Common myeloid progenitor, CD34-positive (primary cell): Measurements from ENCODE around the gene ATP11C.

Experiments
- CTCF ChIA-PET: fragments of 350-600 bp; sonication (Branson Sonifier 250); formaldehyde crosslinking; loops from one replicate; lab custom pipeline; 2021; ENCODE audit warnings: antibody characterized with exemption; lab: Charles Lee
- POLR2A ChIA-PET: fragments of 350-600 bp; sonication (Branson Sonifier 250); formaldehyde crosslinking; loops from one replicate; lab custom pipeline; 2021; ENCODE audit warnings: antibody characterized with exemption; lab: Charles Lee
- DNase-seq, 3 donors: peaks; one replicate each; pipeline versions ENCODE4 v3.0.0 to v3.0.0-alpha.2; 2013
- H3K27ac ChIP-seq, 2 experiments: 1 replicate in 1 of 2; 2 replicates in 1 of 2; pipeline ENCODE4 v1.7.0; 2013; ENCODE audit warnings: inconsistent platforms in 2 of 2, low read length in 2 of 2, mild to moderate bottlenecking in 2 of 2, low read depth in 1 of 2, moderate library complexity in 1 of 2; ENCODE audit not compliant: severe bottlenecking in 2 of 2, insufficient read depth in 1 of 2, poor library complexity in 1 of 2
- H3K27me3 ChIP-seq, 5 experiments: replicated peaks in 2 of 5; 1 replicate in 3 of 5; 2 replicates in 2 of 5; pipeline versions ENCODE4 v1.6.1 to v1.7.0; 2013; ENCODE audit warnings: low read length in 4 of 5, mild to moderate bottlenecking in 2 of 5, moderate library complexity in 2 of 5, inconsistent platforms in 1 of 5; ENCODE audit not compliant: insufficient read depth in 5 of 5, control insufficient read depth in 4 of 5
- H3K36me3 ChIP-seq, 4 experiments: 1 replicate in 2 of 4; 2 replicates in 2 of 4; pipeline versions ENCODE4 v1.6.1 to v1.7.0; 2013; ENCODE audit warnings: low read length in 3 of 4, control low read depth in 1 of 4, mild to moderate bottlenecking in 1 of 4; ENCODE audit not compliant: control insufficient read depth in 4 of 4, insufficient read depth in 4 of 4
- H3K4me1 ChIP-seq, 4 experiments: 1 replicate in 3 of 4; 2 replicates in 1 of 4; pipeline versions ENCODE4 v1.6.1 to v1.7.1; 2013; ENCODE audit warnings: low read length in 3 of 4, mild to moderate bottlenecking in 3 of 4, control low read depth in 1 of 4, inconsistent platforms in 1 of 4, moderate library complexity in 1 of 4; ENCODE audit not compliant: control insufficient read depth in 4 of 4, insufficient read depth in 4 of 4; ENCODE audit errors: control extremely low read depth in 1 of 4
- H3K4me3 ChIP-seq, 7 experiments: 1 replicate in 4 of 7; 2 replicates in 3 of 7; pipeline versions ENCODE4 v1.5.1 to v1.7.0; 2013; ENCODE audit warnings: mild to moderate bottlenecking in 7 of 7, low read length in 6 of 7, moderate library complexity in 6 of 7, inconsistent platforms in 2 of 7, low read depth in 2 of 7, control low read depth in 1 of 7; ENCODE audit not compliant: insufficient read depth in 4 of 7, control insufficient read depth in 1 of 7; ENCODE audit errors: extremely low read depth in 1 of 7
- H3K9me3 ChIP-seq, 5 experiments: 1 replicate in 4 of 5; 2 replicates in 1 of 5; pipeline versions ENCODE4 v1.6.1 to v1.7.1; 2013; ENCODE audit warnings: low read length in 4 of 5, mild to moderate bottlenecking in 2 of 5, inconsistent platforms in 1 of 5, low read depth in 1 of 5, moderate library complexity in 1 of 5; ENCODE audit not compliant: control insufficient read depth in 4 of 5, insufficient read depth in 2 of 5; ENCODE audit errors: control extremely low read depth in 1 of 5
- WGBS: methylation state at CpG from one replicate; pipeline ENCODE4 v1.1.5; 2013; ENCODE audit not compliant: insufficient coverage; 5-methylcytosine and 5-hydroxymethylcytosine counted together

Gene ATP11C

GRCh38 chrX:139758250-139758649 is 174.6 kb downstream of the ATP11C start:
- peaks cover 2 to 14% (median 7%) of the 10 kb centered on the region in 4 experiments for H3K36me3 ChIP-seq
- no peaks in the 10 kb centered on the region for H3K4me1 ChIP-seq
- H3K4me3 ChIP-seq, result no peak overlapping the region
- no peak overlapping the region for H3K27ac ChIP-seq
- H3K9me3 ChIP-seq, result peaks cover 0 to 7% (median 3%) of the 10 kb centered on the region in 5 experiments
- WGBS, result no CpG with 5 or more reads among the region's 4 CpGs
- no peak for DNase-seq
- POLR2A ChIA-PET, result no interaction called here
- CTCF ChIA-PET, result interaction anchor here (0.5 to 0.7 kb wide), 2 partner anchors 20 to 310 kb away, joined by 3 to 4 read pairs; no protein-coding TSS in a partner anchor
- H3K27me3 ChIP-seq, result no peaks in the 10 kb centered on the region

DNA sequence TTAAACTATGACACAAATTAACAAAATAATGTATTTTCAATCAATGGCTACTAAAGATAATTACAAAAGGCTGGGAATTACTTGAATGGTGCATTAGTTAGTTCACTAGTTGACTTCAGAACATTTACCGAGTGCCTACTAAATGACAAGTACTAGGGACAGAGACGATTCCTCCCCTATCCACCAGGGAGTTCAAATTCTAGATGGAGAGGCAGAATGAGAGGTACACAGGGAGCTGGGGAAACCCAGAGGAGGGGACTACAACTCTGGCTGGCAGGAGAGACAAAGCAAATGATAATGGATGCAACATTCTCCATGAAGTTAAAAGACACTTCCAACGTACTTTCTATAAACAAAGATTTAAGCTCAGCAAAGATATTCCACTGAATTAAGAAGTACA is 181.8 kb downstream of the ATP11C start:
- no peak overlapping the region for H3K4me3 ChIP-seq
- ChIA-PET CTCF (no interaction called here), POLR2A (no interaction called here)
- H3K9me3 ChIP-seq, result peaks cover 0 to 7% (median 3%) of the 10 kb centered on the region in 5 experiments
- no peak overlapping the region for H3K27ac ChIP-seq
- no peak for DNase-seq
- WGBS, result no CpG with 5 or more reads among the region's 3 CpGs
- no peaks in the 10 kb centered on the region for H3K4me1 ChIP-seq
- H3K27me3 ChIP-seq, result no peaks in the 10 kb centered on the region
- peaks cover 5 to 19% (median 7%) of the 10 kb centered on the region in 4 experiments for H3K36me3 ChIP-seq

- Histone ChIP-seq H3K9me3 (peaks cover 0 to 7% (median 3%) of the 10 kb centered on the region in 5 experiments), H3K36me3 (peaks cover 5 to 13% (median 5%) of the 10 kb centered on the region in 4 experiments), H3K27me3 (no peaks in the 10 kb centered on the region), H3K4me3 (no peak overlapping the region), H3K4me1 (no peaks in the 10 kb centered on the region), H3K27ac (no peak overlapping the region)
- POLR2A ChIA-PET, result no interaction called here
- no peak for DNase-seq
- CTCF ChIA-PET, result no interaction called here
These were observed 182.5 kb downstream of the ATP11C start for GRCh38 chrX:139750390-139750789.

- H3K36me3 ChIP-seq, result peaks cover 0 to 22% (median 3%) of the 10 kb centered on the region in 4 experiments
These were observed 193.7 kb downstream of the ATP11C start for GRCh38 chrX:139739138-139739537.

DNA sequence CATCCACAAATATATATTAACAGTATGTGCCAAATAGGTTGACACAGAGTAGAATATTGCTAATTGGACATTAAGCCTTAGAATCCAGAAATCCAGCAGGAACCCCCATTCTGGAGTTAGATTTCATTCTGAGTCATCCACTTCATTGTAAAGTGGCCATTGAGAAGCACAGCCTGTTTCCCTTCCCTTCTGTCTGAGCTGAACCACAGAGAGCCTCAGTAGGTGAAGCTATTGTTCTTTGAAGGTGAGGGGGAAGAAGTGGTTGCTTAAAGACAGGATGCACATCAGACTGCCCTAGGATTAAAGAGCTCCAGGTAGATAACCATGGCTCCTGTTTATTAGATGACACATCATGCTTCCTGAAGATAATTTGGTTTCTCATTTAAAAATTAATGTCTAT is 194.3 kb downstream of the ATP11C start:
- Histone ChIP-seq H3K36me3 (peaks cover 0 to 21% (median 2%) of the 10 kb centered on the region in 4 experiments), H3K4me1 (no peaks in the 10 kb centered on the region), H3K4me3 (no peak overlapping the region), H3K27me3 (no peaks in the 10 kb centered on the region), H3K27ac (no peak overlapping the region), H3K9me3 (no peaks in the 10 kb centered on the region)
- CTCF ChIA-PET, result interaction anchor here (0.6 to 1.3 kb wide), 2 partner anchors 20 to 37 kb away, joined by 3 read pairs; no protein-coding TSS in a partner anchor
- POLR2A ChIA-PET, result no interaction called here
- DNase-seq, result no peak

More at GRCh38 chrX:139739138-139739537, 193.7 kb downstream of the ATP11C start:
- Histone ChIP-seq H3K27ac (no peak overlapping the region), H3K27me3 (no peaks in the 10 kb centered on the region), H3K4me3 (no peak overlapping the region), H3K9me3 (no peaks in the 10 kb centered on the region), H3K4me1 (no peaks in the 10 kb centered on the region)
- ChIA-PET POLR2A (no interaction called here), CTCF (interaction anchor here (0.6 to 1.3 kb wide), 2 partner anchors 19 to 37 kb away, joined by 3 read pairs; no protein-coding TSS in a partner anchor)
- no peak for DNase-seq
- WGBS, result no CpG with 5 or more reads among the region's 2 CpGs

GRCh38 chrX:139736151-139736550 is 196.7 kb downstream of the ATP11C start:
- WGBS, result no CpG with 5 or more reads among the region's 1 CpG
- POLR2A ChIA-PET, result no interaction called here
- no peaks in the 10 kb centered on the region for H3K4me1 ChIP-seq
- H3K36me3 ChIP-seq, result peaks cover 0 to 22% (median 2%) of the 10 kb centered on the region in 4 experiments
- H3K27ac ChIP-seq, result no peak overlapping the region
- DNase-seq, result no peak
- H3K9me3 ChIP-seq, result no peaks in the 10 kb centered on the region
- CTCF ChIA-PET, result no interaction called here
- H3K27me3 ChIP-seq, result no peaks in the 10 kb centered on the region
- no peak overlapping the region for H3K4me3 ChIP-seq

GRCh38 chrX:139734996-139735395 is 197.9 kb downstream of the ATP11C start:
- H3K4me3 ChIP-seq, result no peak overlapping the region
- DNase-seq, result no peak
- CTCF ChIA-PET, result no interaction called here

More at GRCh38 chrX:139734996-139735395, 197.9 kb downstream of the ATP11C start:
- 92% methylated on average over 1 of the region's 1 CpG for WGBS
- Histone ChIP-seq H3K27me3 (no peaks in the 10 kb centered on the region), H3K9me3 (no peaks in the 10 kb centered on the region), H3K27ac (no peak overlapping the region), H3K36me3 (peaks cover 0 to 26% (median 3%) of the 10 kb centered on the region in 4 experiments), H3K4me1 (no peaks in the 10 kb centered on the region)
- POLR2A ChIA-PET, result no interaction called here
